Omental fat pad (tissue), 4 donors: Measurements from ENCODE around the gene AGXT. TPM values are rescaled to one million over a fixed set of nuclear protein-coding genes. Genes with fewer than 3 reads are reported as not detected.

Experiments used
- ATAC-seq: fragments of 150-250 bp; one replicate; pipeline ENCODE4 v1.9.1; 2016; ENCODE audit warnings: mild to moderate bottlenecking, moderate library complexity; ENCODE audit not compliant: low FRiP score
- DNase-seq: peaks from one replicate; pipeline ENCODE4 v3.0.0-alpha.2; 2019; ENCODE audit warnings: low spot score
- total RNA-seq, 4 donors: library from RNA; depleted of rRNA; stranded (reverse); fragments of >200 nt; gene quantifications; one replicate each; pipeline ENCODE4 v1.1.0, GENCODE V29; 2016
- TF ChIP-seq, protein P1 (sequence below), 3 donors: fragments of 450-650 bp; IDR thresholded peaks; one replicate each; pipeline ENCODE4 v1.5.1; 2016 to 2017; ENCODE audit warnings: antibody characterized with exemption in 3 of 3, mild to moderate bottlenecking in 3 of 3, moderate library complexity in 2 of 3

Gene AGXT
- total RNA-seq, 4 donors from 2014 or later, result 0.56 to 1.4 TPM; not detected in 2

DNA sequence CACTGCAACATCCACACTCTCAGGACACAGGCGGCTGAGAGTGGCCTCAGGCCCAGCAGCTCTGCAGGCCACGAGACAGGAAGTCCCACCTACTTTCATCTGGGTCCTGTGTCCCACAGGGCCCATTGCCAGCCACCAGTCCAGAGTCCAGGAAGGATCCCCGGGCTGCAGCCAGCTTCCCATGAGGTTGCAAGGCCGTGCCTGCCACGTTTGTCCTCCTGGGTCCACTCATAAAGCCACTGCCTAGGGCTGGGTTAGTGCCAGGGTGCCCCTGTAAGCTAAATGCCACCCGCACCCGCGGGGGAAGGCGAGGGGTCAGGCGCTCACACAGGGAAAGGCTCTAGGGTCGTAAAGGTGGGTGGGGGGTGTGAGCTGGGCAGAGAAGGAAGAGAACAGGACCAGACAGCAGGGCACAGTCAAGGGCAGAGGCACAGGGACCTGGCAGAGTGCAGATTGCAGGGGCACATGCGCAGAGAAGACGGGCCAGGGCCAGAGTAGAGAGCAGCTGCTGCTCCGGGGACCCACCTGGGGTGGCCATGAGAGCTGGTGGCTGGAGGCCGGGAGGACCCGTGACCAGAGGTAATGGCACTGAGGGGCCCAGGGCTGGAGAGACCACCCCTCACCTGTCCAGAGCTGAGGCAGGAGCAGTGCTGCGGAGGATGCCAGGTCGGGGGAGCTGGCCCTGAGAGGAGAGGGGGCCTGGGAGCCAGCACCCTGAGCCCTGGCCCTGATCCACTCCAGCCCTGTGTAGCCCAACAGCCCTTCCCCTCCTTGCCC, 8.0 kb downstream of the AGXT start:
- TF ChIP-seq, protein P1, sequence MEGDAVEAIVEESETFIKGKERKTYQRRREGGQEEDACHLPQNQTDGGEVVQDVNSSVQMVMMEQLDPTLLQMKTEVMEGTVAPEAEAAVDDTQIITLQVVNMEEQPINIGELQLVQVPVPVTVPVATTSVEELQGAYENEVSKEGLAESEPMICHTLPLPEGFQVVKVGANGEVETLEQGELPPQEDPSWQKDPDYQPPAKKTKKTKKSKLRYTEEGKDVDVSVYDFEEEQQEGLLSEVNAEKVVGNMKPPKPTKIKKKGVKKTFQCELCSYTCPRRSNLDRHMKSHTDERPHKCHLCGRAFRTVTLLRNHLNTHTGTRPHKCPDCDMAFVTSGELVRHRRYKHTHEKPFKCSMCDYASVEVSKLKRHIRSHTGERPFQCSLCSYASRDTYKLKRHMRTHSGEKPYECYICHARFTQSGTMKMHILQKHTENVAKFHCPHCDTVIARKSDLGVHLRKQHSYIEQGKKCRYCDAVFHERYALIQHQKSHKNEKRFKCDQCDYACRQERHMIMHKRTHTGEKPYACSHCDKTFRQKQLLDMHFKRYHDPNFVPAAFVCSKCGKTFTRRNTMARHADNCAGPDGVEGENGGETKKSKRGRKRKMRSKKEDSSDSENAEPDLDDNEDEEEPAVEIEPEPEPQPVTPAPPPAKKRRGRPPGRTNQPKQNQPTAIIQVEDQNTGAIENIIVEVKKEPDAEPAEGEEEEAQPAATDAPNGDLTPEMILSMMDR (IDR thresholded peaks at IDR 0.05), result no peak

DNA sequence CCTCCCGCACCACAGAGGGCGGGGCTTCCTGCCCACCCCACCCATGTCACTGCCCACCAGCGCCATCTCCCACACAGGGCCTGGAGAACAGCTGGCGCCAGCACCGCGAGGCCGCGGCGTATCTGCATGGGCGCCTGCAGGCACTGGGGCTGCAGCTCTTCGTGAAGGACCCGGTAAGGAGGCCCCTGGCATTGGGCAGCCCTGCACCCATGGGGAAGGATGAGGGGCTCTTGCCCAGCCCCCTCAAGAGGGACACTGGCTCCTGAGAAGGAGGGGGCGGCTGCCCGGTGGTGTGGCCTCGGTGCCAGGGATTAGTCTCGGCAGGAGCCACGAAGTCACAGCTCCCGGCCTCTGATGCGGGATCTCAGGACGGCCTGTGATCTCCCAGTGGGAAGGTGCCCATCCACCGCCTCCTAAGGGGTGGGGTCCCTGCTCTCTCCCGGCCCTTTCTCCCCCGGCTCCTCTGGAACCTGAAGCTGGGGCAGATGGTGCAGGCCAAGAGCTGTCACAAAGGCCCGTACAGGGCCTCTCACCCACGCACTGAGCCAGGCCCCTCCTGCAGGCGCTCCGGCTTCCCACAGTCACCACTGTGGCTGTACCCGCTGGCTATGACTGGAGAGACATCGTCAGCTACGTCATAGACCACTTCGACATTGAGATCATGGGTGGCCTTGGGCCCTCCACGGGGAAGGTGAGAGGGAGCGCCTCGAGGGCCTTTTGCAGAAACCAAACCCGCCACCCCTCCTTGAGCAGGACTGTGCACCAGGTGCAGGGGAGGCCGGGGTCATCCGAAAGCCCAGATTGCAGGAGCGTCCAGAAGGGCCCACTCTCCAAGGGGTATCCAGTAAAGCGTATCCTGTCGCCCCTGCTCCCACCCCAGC, 9.1 kb downstream of the AGXT start:
- ATAC-seq (no peak), DNase-seq (no peak)
- TF ChIP-seq, protein P1 (IDR thresholded peaks at IDR 0.05), result no peak

More for the DNA sequence above, 8.0 kb downstream of the AGXT start:
- ATAC-seq (no peak), DNase-seq (no peak)

DNA sequence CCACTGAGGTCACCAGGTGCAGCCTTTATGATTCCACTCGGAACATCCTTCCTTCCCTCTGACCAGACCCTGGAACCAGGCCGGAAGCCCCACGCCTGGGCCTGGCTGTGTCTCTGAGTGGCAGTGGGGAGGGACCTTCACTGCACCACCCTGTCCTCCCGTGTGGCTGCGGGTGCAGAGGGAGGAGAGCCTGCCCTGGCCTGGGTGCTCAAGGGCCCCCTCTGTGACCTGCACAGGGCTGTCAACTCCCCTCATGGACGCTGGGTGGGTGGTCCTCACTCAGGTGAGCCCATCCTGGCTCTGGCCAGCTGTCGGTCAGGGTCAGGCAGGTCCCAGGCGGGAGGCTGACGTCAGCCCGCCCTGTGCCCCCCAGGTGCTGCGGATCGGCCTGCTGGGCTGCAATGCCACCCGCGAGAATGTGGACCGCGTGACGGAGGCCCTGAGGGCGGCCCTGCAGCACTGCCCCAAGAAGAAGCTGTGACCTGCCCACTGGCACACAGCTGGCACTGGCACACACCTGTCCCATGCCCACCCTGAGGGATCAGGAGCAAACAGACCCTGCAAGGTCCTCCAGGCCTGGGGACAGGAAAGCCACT, 9.8 kb downstream of the AGXT start:
- ATAC-seq (no peak), DNase-seq (no peak)
- TF ChIP-seq, protein P1 (IDR thresholded peaks at IDR 0.05), result no peak

DNA sequence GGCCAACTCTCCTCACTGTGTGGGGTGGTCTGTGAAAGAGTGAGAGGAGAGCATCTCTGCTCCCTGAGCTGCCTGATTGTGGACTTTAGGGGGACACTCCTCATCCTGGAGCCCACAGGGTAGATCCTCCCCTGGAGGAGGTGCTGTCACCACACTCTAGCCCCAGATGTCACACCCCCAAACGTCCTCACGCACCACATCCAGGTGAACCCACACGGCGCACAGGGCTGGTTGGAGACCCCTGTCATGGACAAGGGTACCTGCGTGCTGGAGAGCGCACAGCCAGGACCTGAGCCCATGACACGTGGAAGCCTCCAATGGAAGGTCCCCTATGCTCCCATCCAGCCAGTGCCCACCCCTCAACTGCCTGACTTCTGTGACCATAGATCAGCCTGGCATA, 10.5 kb downstream of the AGXT start:
- no peak for DNase-seq
- TF ChIP-seq, protein P1 (IDR thresholded peaks at IDR 0.05), result no peak
- no peak for ATAC-seq

DNA sequence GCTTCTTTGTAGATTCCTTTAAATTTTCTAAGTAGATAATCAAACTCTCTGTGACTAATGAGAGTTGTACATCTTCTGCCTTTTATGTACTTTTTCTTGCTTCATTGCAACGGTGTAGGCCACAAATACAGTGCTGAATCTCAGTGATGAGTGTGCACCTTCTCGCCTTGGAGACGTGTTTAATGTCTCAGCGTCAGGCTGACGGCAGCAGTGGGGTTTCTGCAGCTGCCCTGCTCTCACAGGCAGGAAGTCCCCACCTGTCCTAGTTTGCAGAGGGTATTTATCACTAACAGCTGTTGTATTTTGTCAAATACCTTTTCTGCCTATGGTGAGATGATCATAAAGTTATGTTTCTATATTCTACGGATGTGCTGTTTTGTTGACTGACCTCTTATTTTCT, 13.3 kb downstream of the AGXT start:
- TF ChIP-seq, protein P1 (IDR thresholded peaks at IDR 0.05), result no peak
- ATAC-seq, result no peak
- DNase-seq, result no peak

DNA sequence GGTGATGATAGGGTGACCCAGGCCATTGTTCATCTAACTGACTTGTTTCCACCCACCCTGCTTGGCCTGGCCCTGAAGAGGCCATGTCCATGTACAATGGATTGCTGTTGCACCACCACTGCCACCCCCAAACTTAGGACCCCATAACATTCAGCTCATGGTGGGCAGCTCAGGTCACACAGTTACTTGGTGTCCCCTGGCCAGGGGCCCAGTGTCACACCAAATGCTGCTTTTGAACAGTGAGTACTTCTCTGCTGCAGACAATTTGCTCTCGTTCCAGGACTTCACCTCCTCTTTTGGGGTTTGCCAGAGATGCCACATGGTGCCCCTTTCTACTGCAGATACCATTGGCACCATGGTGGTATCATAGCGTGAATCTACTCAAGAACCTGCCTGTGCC, 15.6 kb downstream of the AGXT start:
- DNase-seq (no peak), ATAC-seq (no peak)
- TF ChIP-seq, protein P1 (IDR thresholded peaks at IDR 0.05), result no peak
